Measurements from ENCODE around the gene ARHGAP32. TPM values are rescaled to one million over a fixed set of nuclear protein-coding genes. Genes with fewer than 3 reads are reported as not detected.

The ARHGAP32 gene
- total RNA-seq, 4 donors from 2014 or later: 9.8 to 18.8 (median 16.2) TPM

- no peak for ATAC-seq
- H3K36me3 ChIP-seq: peaks cover 0 to 31% of the 10 kb centered on the region in 2 donors
- no peak overlapping the region for H3K27ac ChIP-seq
- 75 to 80% methylated on average over 1 of the region's 1 CpG for WGBS, 2 donors (ENCODE audit: low coverage in 1 of 2)
- H3K27me3 ChIP-seq: no peaks in the 10 kb centered on the region
- TF ChIP-seq CTCF (IDR thresholded peaks at IDR 0.05): no peak
- no peak for TF ChIP-seq POLR2A (IDR thresholded peaks at IDR 0.05)
- TF ChIP-seq POLR2AphosphoS5 (IDR thresholded peaks at IDR 0.05): no peak
- no peak for TF ChIP-seq EP300 (IDR thresholded peaks at IDR 0.05)
- no peaks in the 10 kb centered on the region for H3K9me3 ChIP-seq
- H3K4me1 ChIP-seq: no peaks in the 10 kb centered on the region
- no peak overlapping the region for H3K4me3 ChIP-seq
Measured at GRCh38 chr11:129066229-129066628, 125.9 kb downstream of the ARHGAP32 start.

GRCh38 chr11:129063118-129063517 lies 129.0 kb downstream of the ARHGAP32 start:
- Histone ChIP-seq H3K9me3 (no peaks in the 10 kb centered on the region), H3K4me1 (no peaks in the 10 kb centered on the region), H3K4me3 (no peak overlapping the region), H3K36me3 (peaks cover 0 to 31% of the 10 kb centered on the region in 2 donors), H3K27ac (no peak overlapping the region), H3K27me3 (no peaks in the 10 kb centered on the region)
- TF ChIP-seq POLR2A (IDR thresholded peaks at IDR 0.05): no peak
- no peak for TF ChIP-seq POLR2AphosphoS5 (IDR thresholded peaks at IDR 0.05)
- TF ChIP-seq EP300 (IDR thresholded peaks at IDR 0.05): no peak
- TF ChIP-seq CTCF (IDR thresholded peaks at IDR 0.05): no peak
- ATAC-seq: no peak

- Histone ChIP-seq H3K27me3 (no peaks in the 10 kb centered on the region), H3K4me1 (no peaks in the 10 kb centered on the region), H3K36me3 (peaks cover 0 to 37% of the 10 kb centered on the region in 2 donors), H3K4me3 (no peak overlapping the region), H3K9me3 (no peaks in the 10 kb centered on the region), H3K27ac (no peak overlapping the region)
- TF ChIP-seq EP300 (IDR thresholded peaks at IDR 0.05) (no peak), CTCF (IDR thresholded peaks at IDR 0.05) (no peak), POLR2AphosphoS5 (IDR thresholded peaks at IDR 0.05) (no peak), POLR2A (IDR thresholded peaks at IDR 0.05) (no peak)
- WGBS, 2 donors (ENCODE audit: low coverage in 1 of 2): 70 to 97% methylated on average over 6 to 7 of the region's 7 CpGs
- no peak for ATAC-seq
Measured at GRCh38 chr11:129061492-129062230, 130.5 kb downstream of the ARHGAP32 start.

GRCh38 chr11:129056916-129057315 lies 135.2 kb downstream of the ARHGAP32 start:
- 83 to 98% methylated on average over 4 to 9 of the region's 11 CpGs for WGBS, 2 donors (ENCODE audit: low coverage in 1 of 2)
- TF ChIP-seq EP300 (IDR thresholded peaks at IDR 0.05): no peak
- ATAC-seq: no peak

GRCh38 chr11:129055196-129055595 lies 136.9 kb downstream of the ARHGAP32 start:
- H3K4me3 ChIP-seq: no peak overlapping the region
- H3K9me3 ChIP-seq: no peaks in the 10 kb centered on the region
- peaks cover 0 to 8% of the 10 kb centered on the region in 2 donors for H3K36me3 ChIP-seq
- TF ChIP-seq POLR2A (IDR thresholded peaks at IDR 0.05): no peak
- no peak for TF ChIP-seq POLR2AphosphoS5 (IDR thresholded peaks at IDR 0.05)
- no peak for TF ChIP-seq CTCF (IDR thresholded peaks at IDR 0.05)
- no peak for TF ChIP-seq EP300 (IDR thresholded peaks at IDR 0.05)
- no peak overlapping the region for H3K27ac ChIP-seq
- no peaks in the 10 kb centered on the region for H3K27me3 ChIP-seq
- no peak for ATAC-seq
- H3K4me1 ChIP-seq: no peaks in the 10 kb centered on the region

More at GRCh38 chr11:129056916-129057315, 135.2 kb downstream of the ARHGAP32 start:
- H3K9me3 ChIP-seq: no peaks in the 10 kb centered on the region
- H3K27ac ChIP-seq: no peak overlapping the region
- H3K36me3 ChIP-seq: peaks cover 0 to 8% of the 10 kb centered on the region in 2 donors
- H3K27me3 ChIP-seq: no peaks in the 10 kb centered on the region
- H3K4me3 ChIP-seq: no peak overlapping the region
- H3K4me1 ChIP-seq: no peaks in the 10 kb centered on the region
